IMR-90 (cell line): Measurements from ENCODE around the gene TCF7. TPM values are rescaled to one million over a fixed set of nuclear protein-coding genes. Genes with fewer than 3 reads are reported as not detected.

Experiments
- ATAC-seq: fragments of 200-7000 bp; cut with Tn5 transposase; 2 replicates; pipeline ENCODE4 v1.9.1; 2020; ENCODE audit warnings: low read depth, mild to moderate bottlenecking, moderate library complexity
- BruUV-seq: library from RNA; stranded (reverse); fragments of 400-500 nt; replicated peaks from 2 replicates; lab custom pipeline; 2021; lab: Mats Ljungman, UMichigan
- CTCF ChIA-PET: fragments of 300-600 bp; formaldehyde crosslinking; extraction: SDS; loops from one replicate; lab custom pipeline; 2021; ENCODE audit warnings: antibody characterized with exemption; lab: Yijun Ruan, JAX
- POLR2A ChIA-PET: fragments of 300-600 bp; sonication (Branson Sonifier 250); formaldehyde crosslinking; loops from one replicate; lab custom pipeline; 2022; ENCODE audit warnings: antibody characterized with exemption; ENCODE audit not compliant: unreplicated experiment; lab: Charles Lee
- DNase-seq: peaks from one replicate; pipeline ENCODE4 v3.0.0; 2013
- H2AFZ ChIP-seq: replicated peaks from 2 replicates; pipeline ENCODE3; 2013; ENCODE audit warnings: low read length, mild to moderate bottlenecking; ENCODE audit not compliant: poor library complexity
- H2AK5ac ChIP-seq: 2 replicates; pipeline ENCODE4 v1.6.1; 2013; ENCODE audit warnings: low read depth, low read length, inconsistent platforms
- H2AK9ac ChIP-seq: replicated peaks from 2 replicates; pipeline ENCODE3; 2013; ENCODE audit warnings: mild to moderate bottlenecking, low read depth, low read length, moderate library complexity; ENCODE audit not compliant: poor library complexity
- H2BK120ac ChIP-seq: 2 replicates; pipeline ENCODE4 v1.6.1; 2013; ENCODE audit warnings: low read depth, low read length, inconsistent platforms
- H2BK15ac ChIP-seq: 3 replicates; pipeline ENCODE4 v1.6.1; 2013; ENCODE audit warnings: low read depth, low read length, inconsistent platforms
- H2BK20ac ChIP-seq: 2 replicates; pipeline ENCODE4 v1.6.1; 2013; ENCODE audit warnings: low read depth, mild to moderate bottlenecking, inconsistent platforms, low read length, moderate library complexity
- H2BK5ac ChIP-seq: 2 replicates; pipeline ENCODE4 v1.6.1; 2013; ENCODE audit warnings: mild to moderate bottlenecking, low read depth, low read length, inconsistent platforms; ENCODE audit not compliant: poor library complexity, severe bottlenecking
- H3K14ac ChIP-seq: replicated peaks from 2 replicates; pipeline ENCODE4 v1.6.1; 2013; ENCODE audit warnings: low read depth, low read length, inconsistent platforms
- H3K18ac ChIP-seq: 2 replicates; pipeline ENCODE4 v1.6.1; 2013; ENCODE audit warnings: low read depth, low read length, control low read depth
- H3K23ac ChIP-seq: 2 replicates; pipeline ENCODE4 v1.6.1; 2013; ENCODE audit warnings: low read depth, low read length, inconsistent platforms
- H3K27ac ChIP-seq: 2 replicates; pipeline ENCODE4 v1.5.1; 2013; ENCODE audit warnings: mild to moderate bottlenecking, control low read depth, low read length; ENCODE audit not compliant: insufficient read depth
- H3K27me3 ChIP-seq: 2 replicates; pipeline ENCODE4 v1.6.1; 2013; ENCODE audit warnings: low read length; ENCODE audit not compliant: control insufficient read depth, insufficient read depth
- H3K36me3 ChIP-seq: 2 replicates; pipeline ENCODE4 v1.6.1; 2013; ENCODE audit warnings: low read length, mixed read lengths; ENCODE audit not compliant: control insufficient read depth, insufficient read depth
- H3K4ac ChIP-seq: 2 replicates; pipeline ENCODE4 v1.6.1; 2013; ENCODE audit warnings: low read depth, low read length, inconsistent platforms
- H3K4me1 ChIP-seq: 2 replicates; pipeline ENCODE4 v1.6.1; 2013; ENCODE audit warnings: low read length, mixed read lengths; ENCODE audit not compliant: control insufficient read depth, insufficient read depth
- H3K4me2 ChIP-seq: 2 replicates; pipeline ENCODE4 v1.6.1; 2013; ENCODE audit warnings: low read depth, mild to moderate bottlenecking, control low read depth, low read length, moderate library complexity
- H3K4me3 ChIP-seq: 2 replicates; pipeline ENCODE4 v1.5.1; 2013; ENCODE audit warnings: low read depth, mild to moderate bottlenecking, control low read depth, low read length, moderate library complexity; ENCODE audit not compliant: insufficient read depth
- H3K56ac ChIP-seq: 2 replicates; pipeline ENCODE4 v1.6.1; 2013; ENCODE audit warnings: low read length, inconsistent platforms; ENCODE audit not compliant: insufficient read depth; ENCODE audit errors: extremely low read depth
- H3K79me1 ChIP-seq, 2 experiments: 2 replicates each; pipeline ENCODE4 v1.6.1; 2013; ENCODE audit warnings: low read length in 2 of 2, inconsistent platforms in 1 of 2, low read depth in 1 of 2
- H3K9ac ChIP-seq: 2 replicates; pipeline ENCODE4 v1.6.1; 2013; ENCODE audit warnings: low read depth, low read length, control low read depth
- H3K9me1 ChIP-seq: 2 replicates; pipeline ENCODE4 v1.6.1; 2013; ENCODE audit warnings: low read length, inconsistent platforms; ENCODE audit not compliant: insufficient read depth
- H3K9me3 ChIP-seq: 2 replicates; pipeline ENCODE4 v1.6.1; 2013; ENCODE audit warnings: low read length; ENCODE audit not compliant: control insufficient read depth, insufficient read depth
- H4K20me1 ChIP-seq: 2 replicates; pipeline ENCODE4 v1.6.1; 2013; ENCODE audit warnings: low read length, inconsistent platforms; ENCODE audit not compliant: insufficient read depth
- H4K5ac ChIP-seq: 2 replicates; pipeline ENCODE4 v1.6.1; 2013; ENCODE audit warnings: mild to moderate bottlenecking, low read depth, low read length, control low read depth
- H4K8ac ChIP-seq, 2 experiments: 2 replicates each; pipeline ENCODE4 v1.6.1; 2013; ENCODE audit warnings: low read depth in 2 of 2, low read length in 2 of 2, control low read depth in 1 of 2, inconsistent platforms in 1 of 2
- H4K91ac ChIP-seq: 2 replicates; pipeline ENCODE4 v1.6.1; 2013; ENCODE audit warnings: low read depth, low read length, inconsistent platforms; ENCODE audit not compliant: insufficient read depth
- CEBPB ChIP-seq: IDR thresholded peaks from 2 replicates; pipeline ENCODE4 v1.6.1; 2012; ENCODE audit warnings: low read depth, low read length, improper control_type of control experiment
- CHD1 ChIP-seq: IDR thresholded peaks from 2 replicates; pipeline ENCODE4 v1.6.1; 2012; ENCODE audit warnings: low read depth, low read length, improper control_type of control experiment
- CTCF ChIP-seq: conservative IDR thresholded peaks from 2 replicates; pipeline ENCODE4 v1.5.1; 2012; ENCODE audit warnings: mild to moderate bottlenecking, low read depth, low read length, improper control_type of control experiment
- ELK1 ChIP-seq: fragments of 150-350 bp; IDR thresholded peaks from 2 replicates; pipeline ENCODE4 v1.6.1; 2016; ENCODE audit warnings: low read depth, mild to moderate bottlenecking, low read length, moderate library complexity, borderline replicate concordance
- FOS ChIP-seq: fragments of 150-350 bp; IDR thresholded peaks from 2 replicates; pipeline ENCODE4 v1.6.1; 2016; ENCODE audit warnings: low read depth, low read length
- MAFK ChIP-seq: IDR thresholded peaks from 2 replicates; pipeline ENCODE4 v1.6.1; 2012; ENCODE audit warnings: low read depth, low read length, improper control_type of control experiment
- MAZ ChIP-seq: IDR thresholded peaks from 2 replicates; pipeline ENCODE4 v1.6.1; 2012; ENCODE audit warnings: low read depth, mild to moderate bottlenecking, low read length, improper control_type of control experiment, moderate library complexity, borderline replicate concordance
- NFE2L2 ChIP-seq: fragments of 150-350 bp; IDR thresholded peaks from 2 replicates; pipeline ENCODE4 v1.6.1; 2016; ENCODE audit warnings: low read depth, mild to moderate bottlenecking, low read length
- POLR2A ChIP-seq: IDR thresholded peaks from 2 replicates; pipeline ENCODE4 v1.6.1; 2012; ENCODE audit warnings: mild to moderate bottlenecking, low read depth, low read length
- RCOR1 ChIP-seq: IDR thresholded peaks from 2 replicates; pipeline ENCODE4 v1.6.1; 2012; ENCODE audit warnings: mild to moderate bottlenecking, low read length, improper control_type of control experiment; ENCODE audit not compliant: insufficient replicate concordance
- RFX5 ChIP-seq: IDR thresholded peaks from 2 replicates; pipeline ENCODE4 v1.8.0; 2012; ENCODE audit warnings: low read depth, mild to moderate bottlenecking, low read length, moderate library complexity
- USF2 ChIP-seq: fragments of 150-350 bp; IDR thresholded peaks from 2 replicates; pipeline ENCODE4 v1.6.1; 2017; ENCODE audit warnings: mild to moderate bottlenecking, antibody characterized with exemption, low read length, low read depth
- WGBS, 2 experiments: methylation state at CpG; one replicate each; pipeline versions ENCODE4 v1.1.5 to v1.1.7; 2013; ENCODE audit warnings: missing lambda C conversion rate in 2 of 2; ENCODE audit not compliant: insufficient read length in 1 of 2; ENCODE audit errors: extremely low coverage in 2 of 2; 5-methylcytosine and 5-hydroxymethylcytosine counted together
- dilution Hi-C: fragments of 300-500 bp; cut with HindIII; formaldehyde crosslinking; loops from one replicate; pipeline ENCODE4 v1.14.3; 2018; ENCODE audit warnings: low sequenced_read_pairs; ENCODE audit not compliant: unreplicated experiment
- in situ Hi-C: fragments of 300-500 bp; cut with MboI; formaldehyde crosslinking; loops from 3 replicates; pipeline ENCODE4 v1.14.3; 2019; ENCODE audit warnings: low sequenced_read_pairs, inconsistent platforms, mixed read lengths
- intact Hi-C: fragments of 100-400 bp; cut with micrococcal nuclease; formaldehyde crosslinking; loops from 2 replicates; pipeline ENCODE4 v1.10.0; 2022
- polyA plus RNA-seq, 3 experiments: library from polyadenylated mRNA; depleted of rRNA; stranded (reverse); fragments of >200 nt; gene quantifications; 2 replicates each; pipeline ENCODE4 v1.2.3, GENCODE V29; 2012; ENCODE audit warnings: low replicate concordance in 1 of 3
- total RNA-seq: library from RNA; depleted of rRNA; stranded (reverse); fragments of >200 nt; gene quantifications from 2 replicates; pipeline ENCODE4 v1.2.3, GENCODE V29; 2012

Gene TCF7
- total and polyA plus RNA-seq, 2 of the 4 experiments (the other 2 are of a cell fraction), result 1.3 to 3.4 TPM

- no peak overlapping the region for H3K9ac ChIP-seq
- no TSS peak for BruUV-seq
- no peak overlapping the region for H2BK5ac ChIP-seq
- no peak overlapping the region for H4K5ac ChIP-seq
- H3K4me1 ChIP-seq, result peaks cover 9% of the 10 kb centered on the region
- H3K23ac ChIP-seq, result no peak overlapping the region
- H3K27me3 ChIP-seq, result no peaks in the 10 kb centered on the region
- no peak overlapping the region for H4K91ac ChIP-seq
- peaks cover 19% of the 10 kb centered on the region for H4K20me1 ChIP-seq
- TF ChIP-seq POLR2A (no peak), NFE2L2 (no peak), MAZ (no peak), RCOR1 (no peak), USF2 (no peak), MAFK (no peak), CTCF (no peak), CHD1 (no peak), CEBPB (no peak), ELK1 (no peak), RFX5 (no peak), FOS (no peak)
- H3K56ac ChIP-seq, result no peak overlapping the region
- ChIA-PET POLR2A (no interaction called here), CTCF (interaction anchor here (0.6 kb wide), 1 partner anchor 981 kb away, joined by 4 read pairs; no protein-coding TSS in a partner anchor)
- H2BK20ac ChIP-seq, result no peak overlapping the region
- no peak overlapping the region for H2BK120ac ChIP-seq
- no peak overlapping the region for H3K14ac ChIP-seq
- 93% methylated on average over 2 of the region's 17 CpGs; no CpG with 5 or more reads in 1 of the 2 experiments for WGBS, 2 experiments
- H4K8ac ChIP-seq, result no peak overlapping the region
- H3K27ac ChIP-seq, result no peak overlapping the region
- no peaks in the 10 kb centered on the region for H3K9me3 ChIP-seq
- peaks cover 0 to 15% of the 10 kb centered on the region in 2 experiments; a peak in 2 of 4 replicates for H3K79me1 ChIP-seq
- peaks cover 23% of the 10 kb centered on the region for H3K9me1 ChIP-seq
- dilution Hi-C loops, result no loop called here
- peak overlapping the region; percentile 41 for H2AFZ ChIP-seq
- intact Hi-C loops, result no loop called here
- DNase-seq, result no peak
- H3K36me3 ChIP-seq, result no peaks in the 10 kb centered on the region
- no peak overlapping the region for H3K4ac ChIP-seq
- no peak for ATAC-seq
- H2AK9ac ChIP-seq, result no peak overlapping the region
- H3K4me3 ChIP-seq, result no peak overlapping the region
- no peak overlapping the region for H2AK5ac ChIP-seq
- H3K18ac ChIP-seq, result no peak overlapping the region
- no peak overlapping the region for H2BK15ac ChIP-seq
- H3K4me2 ChIP-seq, result no peak overlapping the region
- in situ Hi-C loops, result no loop called here
Observed at GRCh38 chr5:134120386-134121138, 6.1 kb downstream of the TCF7 start.
